Heart right ventricle (tissue), 16 donors: Measurements from ENCODE around the gene FTO. TPM values are rescaled to one million over a fixed set of nuclear protein-coding genes. Genes with fewer than 3 reads are reported as not detected.

ENCODE experiments used
- ATAC-seq, 8 donors: fragments of 200-7000 bp; cut with Tn5 transposase; one replicate each; pipeline ENCODE4 v1.9.1; 2020; ENCODE audit warnings: mild to moderate bottlenecking in 8 of 8, moderate library complexity in 8 of 8, moderate number of reproducible peaks in 1 of 8
- DNase-seq, 2 donors: peaks; one replicate each; pipeline ENCODE4 v3.0.0-alpha.2; 2020
- H3K27ac ChIP-seq, 10 donors: fragments of 200-600 bp; sonication (generic) in 2 of 10; one replicate each; pipeline versions ENCODE4 v1.5.0 to v1.8.0; 2020 to 2022; ENCODE audit warnings: mild to moderate bottlenecking in 3 of 10
- H3K27me3 ChIP-seq, 7 donors: fragments of 200-600 bp; one replicate each; pipeline ENCODE4 v1.8.0; 2021 to 2022; ENCODE audit warnings: mild to moderate bottlenecking in 2 of 7
- H3K36me3 ChIP-seq, 9 donors: fragments of 200-600 bp; sonication (generic) in 1 of 9; one replicate each; pipeline versions ENCODE4 v1.5.0 to v1.8.0; 2020 to 2022; ENCODE audit warnings: mild to moderate bottlenecking in 2 of 9
- H3K4me1 ChIP-seq, 9 donors: fragments of 200-600 bp; sonication (generic) in 1 of 9; one replicate each; pipeline versions ENCODE4 v1.5.0 to v1.8.0; 2020 to 2022; ENCODE audit warnings: mild to moderate bottlenecking in 4 of 9
- H3K4me3 ChIP-seq, 10 donors: fragments of 200-600 bp; sonication (generic) in 2 of 10; one replicate each; pipeline versions ENCODE4 v1.5.0 to v1.8.0; 2020 to 2022; ENCODE audit warnings: mild to moderate bottlenecking in 7 of 10, moderate library complexity in 2 of 10
- H3K9me3 ChIP-seq, 11 donors: fragments of 200-600 bp in 10 of 11; sonication (generic) in 2 of 11; one replicate each; pipeline versions ENCODE4 v1.5.0 to v1.8.0; 2013 to 2022; ENCODE audit warnings: mild to moderate bottlenecking in 2 of 11, control low read depth in 1 of 11, moderate library complexity in 1 of 11
- WGBS, 2 donors: extraction: QIAGEN DNeasy Blood & Tissue Kit; methylation state at CpG; one replicate each; pipeline ENCODE4 v1.1.7; 2013; ENCODE audit warnings: inconsistent platforms in 1 of 2; 5-methylcytosine and 5-hydroxymethylcytosine counted together
- intact Hi-C, 10 donors: fragments of 100-400 bp; cut with DNase I; formaldehyde crosslinking; loops; one replicate each; pipeline versions ENCODE4 v1.11.1 to v1.14.2; 2022
- polyA plus RNA-seq, 2 donors: library from polyadenylated mRNA; stranded (reverse); fragments of 200-250 nt; gene quantifications; one replicate each; pipeline ENCODE4 v1.2.3, GENCODE V29; 2013
- total RNA-seq, 10 donors: library from RNA; stranded (reverse); fragmentation: NEBNext Ultra II Directional in 3 of 10; extraction: Animal tissue kit (Norgen Biotek cat#: 25700) in 3 of 10; gene quantifications; one replicate each; pipeline versions ENCODE4 v1.2.1 to v1.2.4, GENCODE V29; 2021 to 2023
- TF ChIP-seq, protein P1 (sequence below), 9 donors: fragments of 200-600 bp; sonication (generic) in 2 of 9; IDR thresholded peaks; one replicate each; pipeline versions ENCODE4 v1.5.0 to v1.8.0; 2021 to 2022; ENCODE audit warnings: antibody characterized with exemption in 9 of 9, mild to moderate bottlenecking in 5 of 9, moderate library complexity in 1 of 9
- donor health status: Arrhythmogenic right ventricular cardiomyopathy.
- donor health status: ischemic (EF 13 %, LVEDD 7.1; RV severe dilation, severe dysfunction).
- donor health status: healthy with polysubstance abuse.
- donor health status: DM: no; HTN: yes; CAD: no.
- donor health status: DM: no; HTN: no; CAD: no.
- donor health status: ischemic (EF 25% LVEDD 6.9; RV normal size, moderate dysfunction).
- donor health status: ischemic (EF 25% LVEDD 5.7; RV mildly dilated, moderate dysfunction).
- donor health status: healthy.
- donor health status: DM: yes; HTN: yes; CAD: no.
- donor health status: Ischemic cardiomyopathy.
- donor health status: ischemic (EF 35%, LVEDD 5.7; RV mildly dilated, moderate dysfunction).
- donor health status: nonischemic (EF 11% LVEDD 7.7; RV severe dilation, severe dysfunction).
- donor health status: DM: yes; HTN: yes; CAD: no.
- donor health status: PGD.
- donor health status: ischemic (EF 29% LVEDD 5.4; RV normal size, mild dysfunction).
- donor health status: nonischemic (EF 23%, LVEDD 6.1; RV moderate dilation, normal function).

The FTO gene
- total and polyA plus RNA-seq, 12 donors, result 8.5 to 103 (median 90.0) TPM

DNA sequence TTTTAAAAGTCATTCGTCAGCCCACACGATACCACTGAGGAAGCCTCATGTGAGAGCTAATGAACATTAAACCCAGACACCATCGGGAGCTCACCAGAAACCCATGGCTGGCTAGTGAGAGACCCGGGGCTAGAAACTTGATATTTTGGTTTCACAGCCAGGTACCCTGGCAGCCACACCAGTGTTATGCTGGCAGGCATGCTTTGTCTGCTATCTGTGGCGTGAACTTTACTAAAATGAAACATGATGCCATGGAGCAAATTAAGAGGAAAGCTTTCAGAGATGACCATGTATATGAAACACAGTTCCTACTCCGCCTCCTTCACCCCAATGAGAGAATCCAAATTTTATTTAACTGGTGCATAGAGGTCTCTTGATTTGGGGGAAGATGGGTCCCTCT, 291.4 kb downstream of the FTO start:
- Histone ChIP-seq H3K4me1 (peaks cover 0 to 24% (median 9%) of the 10 kb centered on the region in 9 donors), H3K9me3 (no peaks in the 10 kb centered on the region), H3K27me3 (no peaks in the 10 kb centered on the region), H3K4me3 (no peak overlapping the region), H3K36me3 (no peaks in the 10 kb centered on the region), H3K27ac (peak overlapping the region in 6 of 10 donors; percentile 15 to 47 (median 35))
- intact Hi-C loops, result no loop called here
- DNase-seq (no peak), ATAC-seq (peak in 6 of 8 donors; percentile 36 to 80 (median 68))
- WGBS, 2 donors, result 64 to 74% methylated on average over 6 of the region's 6 CpGs
- TF ChIP-seq, protein P1, sequence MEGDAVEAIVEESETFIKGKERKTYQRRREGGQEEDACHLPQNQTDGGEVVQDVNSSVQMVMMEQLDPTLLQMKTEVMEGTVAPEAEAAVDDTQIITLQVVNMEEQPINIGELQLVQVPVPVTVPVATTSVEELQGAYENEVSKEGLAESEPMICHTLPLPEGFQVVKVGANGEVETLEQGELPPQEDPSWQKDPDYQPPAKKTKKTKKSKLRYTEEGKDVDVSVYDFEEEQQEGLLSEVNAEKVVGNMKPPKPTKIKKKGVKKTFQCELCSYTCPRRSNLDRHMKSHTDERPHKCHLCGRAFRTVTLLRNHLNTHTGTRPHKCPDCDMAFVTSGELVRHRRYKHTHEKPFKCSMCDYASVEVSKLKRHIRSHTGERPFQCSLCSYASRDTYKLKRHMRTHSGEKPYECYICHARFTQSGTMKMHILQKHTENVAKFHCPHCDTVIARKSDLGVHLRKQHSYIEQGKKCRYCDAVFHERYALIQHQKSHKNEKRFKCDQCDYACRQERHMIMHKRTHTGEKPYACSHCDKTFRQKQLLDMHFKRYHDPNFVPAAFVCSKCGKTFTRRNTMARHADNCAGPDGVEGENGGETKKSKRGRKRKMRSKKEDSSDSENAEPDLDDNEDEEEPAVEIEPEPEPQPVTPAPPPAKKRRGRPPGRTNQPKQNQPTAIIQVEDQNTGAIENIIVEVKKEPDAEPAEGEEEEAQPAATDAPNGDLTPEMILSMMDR (IDR thresholded peaks at IDR 0.05), result no peak

DNA sequence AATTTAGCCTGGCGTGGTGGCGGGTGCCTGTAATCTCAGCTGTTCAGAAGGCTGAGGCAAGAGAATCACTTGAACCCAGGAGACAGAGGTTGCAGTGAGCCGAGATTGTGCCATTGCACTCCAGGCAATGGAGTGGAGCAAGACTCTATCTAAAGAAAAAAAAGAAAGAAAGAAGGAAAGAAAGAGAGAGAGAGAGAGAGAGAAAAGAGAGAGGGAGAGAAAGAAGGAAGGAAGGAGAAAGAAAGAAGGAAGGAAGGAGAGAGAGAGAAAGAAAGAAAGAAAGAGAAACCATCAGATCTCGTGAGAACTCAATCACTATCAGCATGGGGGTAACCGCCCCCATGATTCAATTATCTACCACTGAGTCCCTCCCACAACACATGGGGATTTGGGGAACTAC, 293.0 kb downstream of the FTO start:
- Histone ChIP-seq H3K9me3 (no peaks in the 10 kb centered on the region), H3K36me3 (no peaks in the 10 kb centered on the region), H3K4me3 (no peak overlapping the region), H3K27me3 (no peaks in the 10 kb centered on the region), H3K4me1 (peaks cover 0 to 17% (median 4%) of the 10 kb centered on the region in 9 donors), H3K27ac (no peak overlapping the region)
- 97% methylated on average over 5 of the region's 5 CpGs for WGBS, 2 donors
- DNase-seq, result no peak
- ATAC-seq, result no peak
- intact Hi-C loops, result no loop called here
- TF ChIP-seq, protein P1 (IDR thresholded peaks at IDR 0.05), result no peak

DNA sequence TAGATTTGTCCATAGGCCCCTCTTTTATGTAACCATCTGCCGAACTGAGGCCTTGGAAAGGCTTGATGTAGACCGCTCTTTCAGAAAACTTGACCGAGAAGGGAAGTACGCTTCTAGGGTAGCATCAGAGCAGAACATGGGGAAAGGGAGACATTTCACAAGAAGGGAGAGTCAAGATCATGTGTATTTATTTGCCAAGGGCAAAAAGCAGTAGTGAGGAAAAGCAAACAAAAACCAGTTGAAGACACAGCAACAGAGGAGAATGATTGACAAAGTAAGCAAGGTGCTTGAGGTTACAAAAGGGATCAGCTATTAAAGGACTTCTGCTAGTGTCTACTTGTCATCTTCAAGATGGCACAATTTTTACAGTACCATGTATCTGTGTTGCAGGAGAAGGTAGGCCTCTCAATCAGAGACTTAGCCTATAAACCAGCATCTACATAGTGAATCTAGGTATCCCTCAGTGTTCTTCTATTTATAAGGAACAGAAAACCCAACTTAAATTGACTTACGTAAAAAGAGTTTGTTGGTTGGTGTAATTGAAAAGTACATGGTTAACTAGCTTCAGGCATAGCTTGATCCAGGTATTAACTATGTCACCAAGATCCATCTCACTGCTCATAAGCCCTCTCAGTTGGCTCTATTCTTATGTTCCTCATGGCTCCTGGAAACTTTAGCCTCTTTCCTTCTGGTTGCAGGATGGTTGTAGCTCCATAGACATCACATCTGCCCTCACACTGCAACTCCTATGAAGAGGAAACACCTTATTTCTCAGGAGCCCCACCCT, 294.3 kb downstream of the FTO start:
- 97% methylated on average over 5 of the region's 5 CpGs for WGBS, 2 donors
- DNase-seq, result no peak
- TF ChIP-seq, protein P1 (IDR thresholded peaks at IDR 0.05), result no peak
- Histone ChIP-seq H3K4me3 (no peak overlapping the region), H3K36me3 (no peaks in the 10 kb centered on the region), H3K4me1 (peaks cover 0 to 10% (median 0%) of the 10 kb centered on the region in 9 donors), H3K27ac (no peak overlapping the region), H3K9me3 (no peaks in the 10 kb centered on the region), H3K27me3 (no peaks in the 10 kb centered on the region)
- intact Hi-C loops, result no loop called here
- ATAC-seq, result no peak

DNA sequence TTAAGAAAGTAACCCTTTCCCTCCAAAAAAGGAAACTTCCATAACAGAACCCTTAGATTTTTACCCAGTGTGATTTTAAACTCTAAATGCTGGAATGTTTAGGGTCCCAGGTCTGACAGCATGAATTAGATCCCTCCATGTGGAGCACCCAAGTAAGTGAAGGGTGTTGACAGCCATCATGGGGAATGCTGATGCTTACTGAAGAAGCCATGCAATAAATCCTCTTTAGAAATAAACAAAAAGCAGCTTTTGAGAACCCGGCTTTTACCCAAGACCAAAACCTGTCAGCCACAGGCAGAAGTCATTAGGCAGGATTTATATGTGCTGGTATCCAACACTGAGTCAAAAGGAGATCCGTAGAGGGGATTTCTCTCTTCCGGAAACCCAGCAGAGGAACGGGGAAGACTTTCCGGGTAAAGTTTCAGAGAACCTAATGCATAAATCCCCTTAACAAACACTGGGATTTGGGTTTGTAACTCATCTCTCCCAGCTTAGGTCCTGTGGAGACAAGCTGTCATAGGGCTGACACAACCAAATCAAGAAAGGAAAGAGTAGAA, 295.1 kb downstream of the FTO start:
- WGBS, 2 donors, result 94% methylated on average over 5 of the region's 5 CpGs

More for the DNA sequence above, 295.1 kb downstream of the FTO start:
- Histone ChIP-seq H3K27ac (no peak overlapping the region), H3K27me3 (no peaks in the 10 kb centered on the region), H3K9me3 (no peaks in the 10 kb centered on the region), H3K4me1 (peaks cover 0 to 10% (median 0%) of the 10 kb centered on the region in 9 donors), H3K36me3 (no peaks in the 10 kb centered on the region), H3K4me3 (no peak overlapping the region)
- intact Hi-C loops, result no loop called here
- no peak for DNase-seq
- TF ChIP-seq, protein P1 (IDR thresholded peaks at IDR 0.05), result no peak
- no peak for ATAC-seq
